WTC11 (cell line): ENCODE data around the gene TMEM218. TPM values are rescaled to one million over a fixed set of nuclear protein-coding genes. Genes with fewer than 3 reads are reported as not detected.

Experiments used
- ATAC-seq: fragments of 200-7000 bp; cut with Tn5 transposase; 2 replicates; pipeline ENCODE4 v1.10.0; 2021; ENCODE audit warnings: mild to moderate bottlenecking, moderate library complexity
- CTCF ChIA-PET: fragments of 300-600 bp; sonication (Branson Sonifier 250); formaldehyde crosslinking; loops from one replicate; lab custom pipeline; 2021; ENCODE audit warnings: antibody characterized with exemption; lab: Charles Lee
- POLR2A ChIA-PET: fragments of 350-600 bp; sonication (Branson Sonifier 250); formaldehyde crosslinking; loops from one replicate; lab custom pipeline; 2021; ENCODE audit warnings: antibody characterized with exemption; lab: Charles Lee
- DNase-seq: peaks from one replicate; pipeline ENCODE4 v3.0.0; 2021; ENCODE audit warnings: low spot score
- H3K27ac Mint-ChIP-seq: 2 replicates; pipeline ENCODE4 v1.8.0; 2021; ENCODE audit warnings: mixed read lengths
- H3K27me3 Mint-ChIP-seq: 2 replicates; pipeline ENCODE4 v1.8.0; 2021; ENCODE audit warnings: low read depth, mild to moderate bottlenecking, moderate library complexity, mixed read lengths
- H3K36me3 Mint-ChIP-seq: 2 replicates; pipeline ENCODE4 v1.8.0; 2021; ENCODE audit warnings: mixed read lengths
- H3K4me1 Mint-ChIP-seq: 2 replicates; pipeline ENCODE4 v1.8.0; 2022; ENCODE audit warnings: mixed read lengths
- H3K4me3 Mint-ChIP-seq: 2 replicates; pipeline ENCODE4 v1.8.0; 2021; ENCODE audit warnings: mild to moderate bottlenecking, moderate library complexity, mixed read lengths
- H3K9me3 Mint-ChIP-seq: 2 replicates; pipeline ENCODE4 v1.8.0; 2021; ENCODE audit warnings: mixed read lengths
- GTF2I ChIP-seq: fragments of 250-450 bp; sonication (Bioruptor Pico); conservative IDR thresholded peaks from 2 replicates; pipeline ENCODE4 v1.4.0; 2021; ENCODE audit warnings: mild to moderate bottlenecking
- HMGA2 ChIP-seq: fragments of 250-450 bp; sonication (Bioruptor Pico); IDR thresholded peaks from 2 replicates; pipeline ENCODE4 v1.4.0; 2021; ENCODE audit warnings: mild to moderate bottlenecking, moderate library complexity
- SOX15 ChIP-seq: fragments of 250-450 bp; sonication (Bioruptor Pico); IDR thresholded peaks from 2 replicates; pipeline ENCODE4 v1.9.0; 2021; ENCODE audit warnings: mild to moderate bottlenecking
- SP1 ChIP-seq: sonication (generic); formaldehyde crosslinking; conservative IDR thresholded peaks from 2 replicates; pipeline ENCODE4 v1.8.1; 2022; ENCODE audit warnings: missing genetic modification reagents
- ZNF232 ChIP-seq: sonication (generic); formaldehyde crosslinking; IDR thresholded peaks from 2 replicates; pipeline ENCODE4 v1.8.0; 2022; ENCODE audit warnings: mild to moderate bottlenecking, missing genetic modification reagents
- total RNA-seq: library from RNA; stranded (reverse); gene quantifications from 3 replicates; pipeline ENCODE4 v1.2.3, GENCODE V29; 2021

Gene TMEM218
- total RNA-seq, 1 experiment from 2014 or later, result 10.3 TPM

DNA sequence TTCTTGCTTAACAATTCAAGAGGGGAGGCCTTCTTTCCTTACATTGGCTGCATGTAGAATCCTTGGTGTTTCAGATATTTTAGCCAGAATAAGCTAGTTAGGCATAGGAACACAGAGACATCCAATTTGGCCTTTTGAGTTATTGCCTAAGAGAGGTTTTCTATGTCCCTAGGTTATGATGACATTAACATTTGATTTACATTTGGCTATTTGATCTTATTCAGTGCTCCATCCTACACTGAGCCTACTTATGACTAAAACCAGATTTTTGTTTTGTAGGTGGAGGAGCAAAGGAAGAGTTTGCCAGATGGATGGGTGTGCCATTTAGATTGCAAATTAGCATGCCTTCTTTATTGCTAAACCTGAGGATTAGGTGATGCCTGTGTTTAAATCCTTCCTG lies 59.4 kb downstream of the TMEM218 start (continued):
- no peak for TF ChIP-seq SP1 (CRISPR knock-in tag)

DNA sequence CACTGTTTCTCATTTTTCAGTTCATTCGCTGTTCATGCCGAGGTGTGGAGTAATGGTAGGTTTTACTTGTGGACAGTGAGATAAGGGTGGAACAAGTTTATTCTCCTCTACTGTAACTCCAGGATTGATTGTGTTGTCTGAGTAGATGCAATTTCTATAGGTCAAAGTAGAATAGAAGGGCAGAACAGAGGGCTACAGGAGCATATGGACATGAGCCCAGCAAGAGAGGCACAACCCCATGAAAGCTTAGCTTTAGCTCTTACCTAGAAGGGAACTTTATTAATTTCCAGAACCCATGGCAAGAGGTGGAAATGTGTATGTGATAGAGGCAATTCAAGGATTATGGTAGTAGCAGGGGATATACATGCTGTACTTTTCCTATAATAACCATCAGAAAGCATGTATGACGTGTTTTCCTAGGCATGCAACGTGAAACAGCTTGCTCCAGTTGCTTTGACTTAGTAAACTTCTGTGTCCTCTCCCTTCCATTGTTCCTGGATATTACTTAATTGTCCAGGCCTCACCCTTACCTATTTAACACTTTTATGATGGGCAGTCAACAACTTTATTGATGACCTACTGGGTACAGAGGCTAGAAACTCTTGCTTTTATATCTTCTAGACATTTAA lies 62.1 kb downstream of the TMEM218 start:
- DNase-seq, result no peak
- ChIA-PET CTCF (no interaction called here), POLR2A (interaction anchor here (0.5 kb wide), 1 partner anchor 122 kb away, joined by 3 read pairs; no protein-coding TSS in a partner anchor)
- Mint-ChIP-seq H3K4me1 (no peaks in the 10 kb centered on the region), H3K27ac (no peak overlapping the region), H3K4me3 (no peak overlapping the region), H3K36me3 (peaks cover 8% of the 10 kb centered on the region), H3K27me3 (no peaks in the 10 kb centered on the region), H3K9me3 (peaks cover 12% of the 10 kb centered on the region)
- ATAC-seq, result no peak
- no peak for TF ChIP-seq GTF2I (CRISPR knock-in tag)
- no peak for TF ChIP-seq ZNF232 (CRISPR knock-in tag)
- no peak for TF ChIP-seq SOX15 (CRISPR knock-in tag)
- TF ChIP-seq HMGA2 (CRISPR knock-in tag), result no peak

Other genes with a start within 250 kb of the TMEM218 start
- 21.3 to 27.5 TPM (median 25.3 TPM) in 3 replicates for gene ROBO3, start 246.2 kb downstream of the TMEM218 start, total RNA-seq
- gene ROBO4, start 213.8 kb downstream of the TMEM218 start, total RNA-seq, result 0.07 to 0.13 TPM (median 0.09 TPM) in 3 replicates
- gene HEPN1, start 192.4 kb downstream of the TMEM218 start, total RNA-seq, result not detected in 3 replicates
- not detected in 3 replicates for gene HEPACAM, start 175.6 kb downstream of the TMEM218 start, total RNA-seq
- gene CCDC15, start 157.4 kb downstream of the TMEM218 start, total RNA-seq, result 2.1 to 2.6 TPM (median 2.4 TPM) in 3 replicates
- gene SLC37A2, start 48.3 kb downstream of the TMEM218 start, total RNA-seq, result 1.3 to 2.2 TPM (median 2.1 TPM) in 3 replicates
- gene PKNOX2, start 53.1 kb upstream of the TMEM218 start, total RNA-seq, result 1.9 to 3.7 TPM (median 2.3 TPM) in 3 replicates